TTC549 (cell line): ENCODE data around the gene TOR1A.

Experiments
- FAIRE-seq: peaks from 2 replicates; lab custom pipeline; 2012; peaks lifted over from hg19 to GRCh38; lab: Jason Lieb, UNC

Gene TOR1A

GRCh38 chr9:129823935-129824601, at the start of gene TOR1A:
Gene TOR1A (minus strand): TSS chr9:129824136. CDS start chr9:129824085, 51 bp downstream.
- no peak for FAIRE-seq

- no peak for FAIRE-seq
These were observed 47.1 kb upstream of the TOR1A start for GRCh38 chr9:129871046-129871445.

GRCh38 chr9:129869585-129870501, 45.9 kb upstream of the TOR1A start:
- FAIRE-seq: no peak

GRCh38 chr9:129868872-129869486, 45.0 kb upstream of the TOR1A start:
- no peak for FAIRE-seq

GRCh38 chr9:129868023-129868871, 44.3 kb upstream of the TOR1A start:
- FAIRE-seq: no peak

GRCh38 chr9:129867136-129868022, 43.4 kb upstream of the TOR1A start:
- FAIRE-seq: no peak

- no peak for FAIRE-seq
These were observed 42.6 kb upstream of the TOR1A start for GRCh38 chr9:129866394-129867135.

GRCh38 chr9:129865668-129866320, 41.9 kb upstream of the TOR1A start:
- FAIRE-seq: no peak

GRCh38 chr9:129864991-129865647, 41.2 kb upstream of the TOR1A start:
- no peak for FAIRE-seq

GRCh38 chr9:129863059-129863690, 39.2 kb upstream of the TOR1A start:
- no peak for FAIRE-seq

- FAIRE-seq: no peak
These were observed 37.5 kb upstream of the TOR1A start for GRCh38 chr9:129861447-129861827.

- FAIRE-seq: no peak
These were observed 36.9 kb upstream of the TOR1A start for GRCh38 chr9:129860653-129861446.

GRCh38 chr9:129858167-129858962, 34.4 kb upstream of the TOR1A start:
- no peak for FAIRE-seq

GRCh38 chr9:129857207-129857606, 33.3 kb upstream of the TOR1A start:
- no peak for FAIRE-seq

- FAIRE-seq: no peak
These were observed 30.7 kb upstream of the TOR1A start for GRCh38 chr9:129854588-129855110.

- no peak for FAIRE-seq
These were observed 29.7 kb upstream of the TOR1A start for GRCh38 chr9:129853614-129854013.

- FAIRE-seq: no peak
These were observed 28.6 kb upstream of the TOR1A start for GRCh38 chr9:129852579-129852978.
